ENCODE measurements around the gene CARF. TPM values are rescaled to one million over a fixed set of nuclear protein-coding genes. Genes with fewer than 3 reads are reported as not detected.
"Not testable (repeated sequence)": the region's sequence is repeated elsewhere in the genome, so short reads cannot be mapped to it uniquely, and the experiment has no call there.

Gene CARF
- total RNA-seq, 2 experiments from 2014 or later, result 14.7 to 17.5 TPM

DNA sequence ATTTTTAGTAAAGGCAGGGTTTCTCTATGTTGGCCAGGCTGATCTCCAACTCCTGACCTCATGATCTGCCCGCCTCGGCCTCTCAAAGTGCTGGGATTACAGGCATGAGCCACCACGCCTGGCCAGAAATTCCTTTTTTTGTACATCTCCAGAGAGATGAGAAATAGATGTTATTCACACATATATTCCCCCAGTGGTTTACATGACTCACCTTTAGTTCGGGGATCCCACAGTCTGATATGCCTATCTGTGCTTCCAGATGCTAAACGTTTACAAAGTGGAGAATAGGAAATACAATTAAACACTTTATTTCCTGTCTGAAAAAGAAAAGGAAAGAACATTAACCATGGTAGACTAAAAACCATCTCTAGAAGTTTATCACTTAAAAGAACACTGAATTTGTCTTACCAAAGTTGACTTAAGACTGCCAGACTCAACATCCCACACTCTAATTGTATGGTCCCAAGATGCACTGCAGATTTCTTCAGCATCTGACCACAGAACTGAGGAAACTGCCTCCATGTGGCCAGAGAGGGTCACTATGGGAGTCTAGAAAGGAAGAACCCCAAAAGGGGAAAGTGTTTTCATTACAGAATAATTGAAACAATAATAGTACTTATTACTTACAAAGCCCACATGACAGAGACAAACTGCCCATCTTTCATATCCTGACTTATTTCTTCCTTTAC is 27.9 kb upstream of the CARF start:
- intact Hi-C loops (cut with micrococcal nuclease; ENCODE audit: unreplicated experiment), result no loop called here
- Histone ChIP-seq H3K9me3 (ENCODE audit: low read length) (no peaks in the 10 kb centered on the region), H2AFZ (ENCODE audit: low read length) (no peak overlapping the region), H4K20me1 (ENCODE audit: insufficient read depth, low read length) (no peaks in the 10 kb centered on the region), H3K4me1 (ENCODE audit: insufficient read depth, low read length, poor library complexity, severe bottlenecking) (no peaks in the 10 kb centered on the region), H3K79me2 (ENCODE audit: insufficient read depth, low read depth, low read length) (no peaks in the 10 kb centered on the region), H3K4me2 (ENCODE audit: low read length) (no peak overlapping the region), H3K4me3 (ENCODE audit: low read depth, low read length, poor library complexity, severe bottlenecking) (no peak overlapping the region), H3K9me2 (ENCODE audit: insufficient read depth, low read length) (no peaks in the 10 kb centered on the region), H3K36me3 (ENCODE audit: insufficient read depth, low read length) (peaks cover 90% of the 10 kb centered on the region), H3K27ac (ENCODE audit: low read depth, low read length, poor library complexity, severe bottlenecking) (no peak overlapping the region)
- TSS peak; percentile 18 for BruUV-seq (replicated peaks)
- TF ChIP-seq CTCF (conservative IDR thresholded peaks at IDR 0.05; ENCODE audit: low read length), result peak; percentile 19; the same call in 1 of the 2 replicates
- TF ChIP-seq EZH2phosphoT487 (IDR thresholded peaks at IDR 0.05; ENCODE audit: borderline replicate concordance, low read depth, low read length), result no peak
- POLR2A ChIA-PET, result interaction anchor here (0.6 kb wide), 1 partner anchor 263 kb away, joined by 5 read pairs; no protein-coding TSS in a partner anchor
- no peak for DNase-seq (ENCODE audit: low spot score)
- CTCF ChIA-PET (ENCODE audit: unreplicated experiment), result no interaction called here

- H3K4me1 ChIP-seq (ENCODE audit: insufficient read depth, low read length, poor library complexity, severe bottlenecking), result no peaks in the 10 kb centered on the region
- intact Hi-C loops (cut with micrococcal nuclease; ENCODE audit: unreplicated experiment), result no loop called here
- no peak overlapping the region for H3K4me2 ChIP-seq (ENCODE audit: low read length)
- BruUV-seq (replicated peaks), result no TSS peak
- ChIA-PET POLR2A (interaction anchor here (0.7 kb wide), 1 partner anchor 10 kb away, joined by 4 read pairs; no protein-coding TSS in a partner anchor), CTCF (ENCODE audit: unreplicated experiment) (no interaction called here)
- no peaks in the 10 kb centered on the region for H3K9me3 ChIP-seq (ENCODE audit: low read length)
- TF ChIP-seq EZH2phosphoT487 (IDR thresholded peaks at IDR 0.05; ENCODE audit: borderline replicate concordance, low read depth, low read length) (no peak), CTCF (conservative IDR thresholded peaks at IDR 0.05; ENCODE audit: low read length) (no peak)
- no peaks in the 10 kb centered on the region for H4K20me1 ChIP-seq (ENCODE audit: insufficient read depth, low read length)
- no peaks in the 10 kb centered on the region for H3K79me2 ChIP-seq (ENCODE audit: insufficient read depth, low read depth, low read length)
- H3K9me2 ChIP-seq (ENCODE audit: insufficient read depth, low read length), result no peaks in the 10 kb centered on the region
- peaks cover 90% of the 10 kb centered on the region for H3K36me3 ChIP-seq (ENCODE audit: insufficient read depth, low read length)
- no peak overlapping the region for H3K4me3 ChIP-seq (ENCODE audit: low read depth, low read length, poor library complexity, severe bottlenecking)
- no peak for DNase-seq (ENCODE audit: low spot score)
- no peak overlapping the region for H3K27ac ChIP-seq (ENCODE audit: low read depth, low read length, poor library complexity, severe bottlenecking)
- no peak overlapping the region for H2AFZ ChIP-seq (ENCODE audit: low read length)
These were observed 26.9 kb upstream of the CARF start for GRCh38 chr2:202885190-202885589.

- intact Hi-C loops (cut with micrococcal nuclease; ENCODE audit: unreplicated experiment); H2AFZ ChIP-seq (ENCODE audit: low read length); CTCF ChIA-PET (ENCODE audit: unreplicated experiment); H3K9me2 ChIP-seq (ENCODE audit: insufficient read depth, low read length); DNase-seq (ENCODE audit: low spot score); H3K4me2 ChIP-seq (ENCODE audit: low read length); BruUV-seq (replicated peaks); H3K4me3 ChIP-seq (ENCODE audit: low read depth, low read length, poor library complexity, severe bottlenecking); H3K27ac ChIP-seq (ENCODE audit: low read depth, low read length, poor library complexity, severe bottlenecking): not testable (repeated sequence)
- POLR2A ChIA-PET, result interaction anchor here (0.6 kb wide), 1 partner anchor 668 kb away, joined by 4 read pairs; no protein-coding TSS in a partner anchor
- peaks cover 15% of the 10 kb centered on the region; the same call in 1 of the 2 replicates for H4K20me1 ChIP-seq (ENCODE audit: insufficient read depth, low read length)
- peaks cover 21% of the 10 kb centered on the region for H3K9me3 ChIP-seq (ENCODE audit: low read length)
- peaks cover 20% of the 10 kb centered on the region for H3K4me1 ChIP-seq (ENCODE audit: insufficient read depth, low read length, poor library complexity, severe bottlenecking)
- peaks cover 65% of the 10 kb centered on the region for H3K79me2 ChIP-seq (ENCODE audit: insufficient read depth, low read depth, low read length)
- peaks cover 86% of the 10 kb centered on the region for H3K36me3 ChIP-seq (ENCODE audit: insufficient read depth, low read length)
These were observed 6.6 kb upstream of the CARF start for GRCh38 chr2:202905507-202905906.
